GM12872 (cell line): ENCODE results near the gene S1PR3.

Experiments used
- TF ChIP-seq, protein P1 (sequence below): IDR thresholded peaks from 3 replicates; pipeline ENCODE4 v1.5.1; 2011; ENCODE audit warnings: low read depth, mild to moderate bottlenecking, low read length, moderate library complexity; ENCODE audit not compliant: insufficient read depth

S1PR3 gene

DNA sequence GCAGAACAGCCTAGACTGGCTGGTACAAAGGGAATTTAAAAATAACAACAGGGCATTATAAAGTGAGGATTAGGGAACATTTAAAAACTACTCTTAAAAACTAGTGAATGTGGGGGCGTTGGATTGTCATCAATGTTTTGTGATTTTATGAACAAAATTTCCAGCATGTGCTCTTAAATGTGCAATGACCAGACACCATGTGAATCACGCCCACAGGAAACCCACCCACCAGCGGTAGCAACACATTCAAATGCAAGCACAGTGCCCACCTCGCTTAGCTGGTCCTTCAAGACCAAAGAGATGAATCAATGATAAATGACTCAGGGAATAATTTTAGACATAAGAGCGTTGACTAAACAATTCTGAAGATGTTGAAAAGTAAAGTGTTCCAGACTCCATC, 40.9 kb downstream of the S1PR3 start:
- TF ChIP-seq, protein P1, sequence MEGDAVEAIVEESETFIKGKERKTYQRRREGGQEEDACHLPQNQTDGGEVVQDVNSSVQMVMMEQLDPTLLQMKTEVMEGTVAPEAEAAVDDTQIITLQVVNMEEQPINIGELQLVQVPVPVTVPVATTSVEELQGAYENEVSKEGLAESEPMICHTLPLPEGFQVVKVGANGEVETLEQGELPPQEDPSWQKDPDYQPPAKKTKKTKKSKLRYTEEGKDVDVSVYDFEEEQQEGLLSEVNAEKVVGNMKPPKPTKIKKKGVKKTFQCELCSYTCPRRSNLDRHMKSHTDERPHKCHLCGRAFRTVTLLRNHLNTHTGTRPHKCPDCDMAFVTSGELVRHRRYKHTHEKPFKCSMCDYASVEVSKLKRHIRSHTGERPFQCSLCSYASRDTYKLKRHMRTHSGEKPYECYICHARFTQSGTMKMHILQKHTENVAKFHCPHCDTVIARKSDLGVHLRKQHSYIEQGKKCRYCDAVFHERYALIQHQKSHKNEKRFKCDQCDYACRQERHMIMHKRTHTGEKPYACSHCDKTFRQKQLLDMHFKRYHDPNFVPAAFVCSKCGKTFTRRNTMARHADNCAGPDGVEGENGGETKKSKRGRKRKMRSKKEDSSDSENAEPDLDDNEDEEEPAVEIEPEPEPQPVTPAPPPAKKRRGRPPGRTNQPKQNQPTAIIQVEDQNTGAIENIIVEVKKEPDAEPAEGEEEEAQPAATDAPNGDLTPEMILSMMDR, result no peak

DNA sequence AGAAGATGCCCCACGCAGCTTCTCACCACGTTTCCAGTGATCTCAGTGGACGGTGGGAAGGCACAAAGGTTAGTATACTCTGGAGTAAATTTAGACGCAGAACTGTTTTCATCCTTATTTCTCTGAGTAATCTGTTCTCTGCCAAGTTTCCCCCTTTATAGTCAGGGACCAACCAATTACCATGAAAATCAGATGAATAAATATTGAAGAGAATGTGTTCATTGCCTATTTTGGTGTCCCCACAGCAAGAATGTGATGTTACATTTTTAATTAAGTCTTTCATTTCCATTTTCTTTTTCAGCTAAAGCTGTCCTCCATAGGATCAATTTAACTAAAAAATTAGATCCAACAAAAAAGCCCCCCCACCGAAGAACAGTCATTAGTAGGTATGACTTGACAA, 41.4 kb downstream of the S1PR3 start:
- TF ChIP-seq, protein P1, result no peak

DNA sequence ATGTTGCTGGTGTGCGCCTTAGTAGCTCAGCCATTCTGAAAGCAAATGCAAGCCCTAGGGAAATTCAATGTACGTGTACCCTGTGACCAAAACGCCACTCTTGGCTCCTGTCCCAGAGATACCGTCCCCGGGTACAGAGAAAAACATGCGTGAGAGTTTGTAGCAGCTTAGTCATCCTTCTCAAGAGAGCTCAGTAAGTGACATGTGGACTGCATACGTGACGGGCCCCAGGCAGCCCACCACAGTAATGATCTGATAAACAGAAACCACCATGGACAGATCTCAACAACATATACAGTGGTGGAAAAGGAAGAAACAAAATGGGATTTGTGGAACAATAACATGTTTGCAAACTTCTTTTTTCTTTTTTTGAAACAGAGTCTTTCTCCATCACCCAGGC, 45.1 kb downstream of the S1PR3 start:
- TF ChIP-seq, protein P1, result no peak

DNA sequence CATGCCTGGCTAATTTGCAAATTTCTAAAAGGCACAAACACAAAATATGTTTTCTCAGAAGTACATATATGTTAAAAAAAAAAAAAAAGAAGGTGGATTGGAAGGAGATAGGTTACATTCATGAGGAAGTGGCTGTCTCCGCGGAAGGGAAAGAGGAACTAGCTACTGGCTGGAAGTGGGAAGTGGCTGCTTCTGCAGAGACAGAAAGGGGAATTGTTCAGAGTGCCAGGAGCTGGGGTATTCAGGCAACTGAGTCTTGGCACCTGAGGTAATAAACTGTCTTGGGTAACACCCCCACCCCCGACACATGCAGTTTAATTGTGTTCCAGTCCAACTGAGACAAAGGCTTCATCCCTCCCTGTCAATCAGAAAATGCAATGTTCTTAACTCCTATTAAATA, 45.6 kb downstream of the S1PR3 start:
- TF ChIP-seq, protein P1, result no peak

DNA sequence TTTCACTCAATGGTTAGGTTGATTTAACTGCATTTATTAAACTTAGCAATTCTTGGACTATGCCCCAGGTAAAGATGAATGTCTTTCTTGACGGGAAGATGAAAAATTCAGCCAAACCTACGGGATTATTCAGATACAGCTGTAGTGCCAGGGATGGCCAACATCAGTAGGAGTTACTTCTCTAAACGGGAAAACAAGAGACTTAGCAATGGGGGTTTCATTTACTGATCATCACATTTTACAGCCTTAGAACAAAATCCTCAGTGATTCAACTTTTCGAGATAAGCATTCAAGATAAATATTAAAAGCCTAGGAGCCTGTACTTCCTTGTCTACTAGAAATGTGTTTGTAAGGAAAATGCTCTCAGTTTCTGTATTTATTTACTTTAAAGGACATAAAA, 46.1 kb downstream of the S1PR3 start:
- TF ChIP-seq, protein P1, result no peak

DNA sequence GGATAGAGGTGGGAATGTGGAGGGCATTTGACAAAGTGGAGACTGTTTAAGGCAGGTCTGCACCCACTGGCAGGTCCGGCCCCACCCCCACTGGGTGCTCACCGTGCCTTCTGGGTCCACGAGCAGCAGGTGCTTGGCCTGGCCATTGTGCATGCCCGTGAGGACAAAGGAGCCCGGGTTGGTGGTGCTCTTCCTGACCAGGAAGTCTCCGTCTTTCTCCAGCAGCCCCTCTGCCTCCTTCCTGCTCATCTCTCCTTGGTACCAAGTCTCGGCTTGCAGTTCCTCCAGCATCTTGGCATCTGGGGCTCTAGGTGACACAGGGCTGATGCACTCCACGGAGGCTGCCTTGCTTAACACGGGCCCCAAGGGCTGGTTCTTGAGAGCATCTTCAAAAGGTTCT, 46.6 kb downstream of the S1PR3 start:
- TF ChIP-seq, protein P1, result no peak

DNA sequence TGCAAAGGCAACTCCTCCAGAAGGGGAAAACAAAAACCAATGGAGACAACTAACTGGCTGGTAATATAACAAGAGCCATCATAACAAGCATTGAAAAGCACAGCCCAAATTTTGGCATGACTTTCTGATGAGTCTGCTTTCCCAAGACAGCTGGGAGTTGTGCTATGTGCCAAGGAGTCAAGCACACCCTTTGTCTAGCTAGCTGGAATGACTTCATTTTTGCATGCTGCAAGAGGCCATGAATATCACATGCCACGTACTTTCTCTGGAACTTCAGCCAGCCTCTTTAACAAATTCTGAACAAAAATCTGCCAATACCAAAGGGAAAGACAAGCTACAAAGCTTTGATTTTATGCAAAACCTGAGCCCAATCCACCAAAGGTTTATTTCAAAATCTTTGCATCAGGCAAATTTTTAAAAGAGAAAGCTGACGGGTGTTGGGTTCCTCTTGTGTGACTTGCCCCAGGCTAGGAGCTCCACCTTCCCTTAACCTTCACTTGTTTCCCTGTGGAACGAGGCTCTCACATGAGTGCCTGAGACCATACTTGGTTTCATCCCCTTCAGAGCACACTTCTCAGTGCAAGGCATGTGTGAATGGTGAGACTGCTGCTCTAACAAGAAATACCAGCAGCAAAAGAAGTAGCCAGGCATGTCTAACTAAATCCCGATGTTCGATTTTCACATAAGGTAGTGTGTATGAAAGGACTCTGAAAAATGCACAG, 47.3 kb downstream of the S1PR3 start:
- TF ChIP-seq, protein P1, result no peak
